T47D (cell line): Measurements from ENCODE around the gene PHYKPL.

Experiments
- DNase-seq, 2 experiments: peaks; one replicate each; pipeline versions ENCODE4 v3.0.0 to v3.0.0-alpha.2; 2011 to 2012; ENCODE audit warnings: low read depth in 1 of 2, low spot score in 1 of 2
- JUND ChIP-seq: IDR thresholded peaks from 2 replicates; pipeline ENCODE4 v1.6.1; 2012; ENCODE audit warnings: low read depth
- in situ Hi-C: cut with HindIII; loops from 2 replicates; pipeline ENCODE4 v1.10.0; 2016; ENCODE audit warnings: low sequenced_read_pairs, low pct_unique_long_range_greater_than_20kb

The PHYKPL gene

DNA sequence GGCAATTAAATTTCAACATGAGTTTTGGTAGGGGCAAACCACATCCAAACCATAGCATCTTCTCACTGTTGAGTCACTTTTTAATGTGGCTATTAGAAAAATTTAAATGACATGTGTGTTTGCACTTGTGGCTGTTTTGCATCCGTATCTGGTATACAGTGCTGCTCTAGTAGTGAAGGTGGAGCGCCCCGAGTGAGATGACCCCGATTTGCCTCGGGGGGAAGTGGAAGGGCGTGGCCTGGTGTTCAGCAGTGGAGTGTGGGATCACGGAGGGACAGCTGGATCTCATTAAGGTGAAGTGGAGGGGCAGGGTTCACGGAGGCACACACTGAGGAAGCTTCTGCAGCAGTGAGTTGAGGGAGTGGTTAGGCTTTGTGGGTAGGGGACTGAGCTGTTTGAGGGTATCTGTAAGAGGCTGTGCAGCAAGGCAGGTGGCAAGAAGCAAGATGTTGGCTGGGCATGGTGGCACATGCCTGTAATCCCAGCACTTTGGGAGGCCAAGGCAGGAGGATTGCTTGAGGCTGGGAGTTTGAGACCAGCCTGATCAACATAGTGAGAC, 39.3 kb downstream of the PHYKPL start:
- no peak for DNase-seq
- in situ Hi-C loops: no loop called here
- no peak for TF ChIP-seq JUND

DNA sequence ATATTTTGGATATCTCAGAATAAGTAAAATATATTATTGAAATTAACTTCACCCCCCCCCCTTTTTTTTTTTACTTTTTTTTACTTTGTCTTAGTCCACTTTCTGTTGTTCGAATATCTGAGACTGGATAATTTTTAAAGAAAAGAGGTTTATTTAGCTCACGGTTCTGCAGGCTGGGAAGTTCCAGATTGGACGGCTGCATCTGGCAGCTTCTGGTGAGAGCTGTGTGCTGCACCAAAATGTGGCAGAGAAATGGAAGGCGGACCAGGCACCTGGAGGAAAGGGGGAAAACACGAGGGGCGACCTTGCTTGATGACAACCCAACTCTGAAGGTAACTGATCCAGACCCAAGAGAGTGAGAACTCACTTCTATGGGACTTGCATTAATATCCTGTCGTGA, 39.8 kb downstream of the PHYKPL start:
- TF ChIP-seq JUND: no peak
- in situ Hi-C loops: no loop called here
- no peak for DNase-seq

DNA sequence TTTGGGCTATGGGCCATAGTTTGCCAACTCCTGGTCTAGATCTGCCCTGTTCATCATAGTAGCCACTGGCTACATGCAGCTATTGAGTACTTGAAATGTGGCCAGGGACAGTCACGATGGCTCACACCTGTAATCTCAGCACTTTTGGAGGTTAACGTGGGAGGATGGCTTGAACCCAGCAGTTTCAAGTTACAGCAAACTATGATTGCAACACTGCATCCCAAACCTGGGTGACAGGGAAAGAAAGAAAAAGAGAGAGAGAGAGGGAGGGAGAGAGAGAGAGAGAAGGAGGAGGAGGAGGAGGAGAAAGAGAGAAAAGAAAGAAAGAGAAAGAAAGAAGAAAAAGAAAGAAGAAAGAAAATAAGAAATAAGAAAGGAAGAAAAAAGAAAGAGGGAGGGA, 40.4 kb downstream of the PHYKPL start:
- in situ Hi-C loops: no loop called here
- DNase-seq: peak in 1 of 2 experiments; percentile 57
- TF ChIP-seq JUND: no peak

DNA sequence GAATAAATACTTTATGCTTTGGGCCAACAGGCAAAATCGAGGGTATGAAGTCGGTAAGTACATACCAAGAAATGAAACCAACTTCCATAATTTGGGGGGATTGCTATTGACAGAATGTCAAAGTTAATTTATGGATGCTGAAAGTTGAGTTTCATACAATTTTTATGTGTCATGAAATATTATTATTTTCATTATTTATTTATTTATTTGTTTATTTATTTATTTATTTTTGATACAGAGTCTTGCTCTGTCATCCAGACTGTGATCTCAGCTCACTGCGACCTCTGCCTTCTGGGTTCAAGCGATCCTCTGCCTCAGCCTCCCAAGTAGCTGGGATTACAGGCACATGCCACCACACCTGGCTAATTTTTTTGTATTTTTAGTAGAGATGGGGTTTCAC, 40.9 kb downstream of the PHYKPL start:
- no peak for TF ChIP-seq JUND
- in situ Hi-C loops: no loop called here
- no peak for DNase-seq

DNA sequence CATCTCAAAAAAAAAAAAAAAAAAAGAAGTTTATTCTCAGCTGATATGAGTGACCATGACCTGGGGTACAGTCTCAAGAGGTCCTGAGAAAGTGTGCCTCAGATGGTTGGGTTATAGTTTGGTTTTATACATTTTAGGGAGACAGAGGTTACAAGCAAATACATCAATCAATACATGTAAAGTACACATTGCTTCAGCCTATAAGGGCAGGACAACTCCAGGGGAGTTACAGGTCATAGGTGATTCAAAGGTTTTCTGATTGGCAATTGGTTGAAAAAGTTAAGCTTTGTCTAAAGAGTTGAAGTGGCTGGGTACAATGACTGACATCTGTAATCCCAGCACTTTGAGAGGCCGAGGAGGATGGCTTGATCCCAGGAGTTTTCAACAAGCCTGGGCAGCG, 43.2 kb downstream of the PHYKPL start:
- no peak for DNase-seq
- TF ChIP-seq JUND: no peak
- in situ Hi-C loops: no loop called here

DNA sequence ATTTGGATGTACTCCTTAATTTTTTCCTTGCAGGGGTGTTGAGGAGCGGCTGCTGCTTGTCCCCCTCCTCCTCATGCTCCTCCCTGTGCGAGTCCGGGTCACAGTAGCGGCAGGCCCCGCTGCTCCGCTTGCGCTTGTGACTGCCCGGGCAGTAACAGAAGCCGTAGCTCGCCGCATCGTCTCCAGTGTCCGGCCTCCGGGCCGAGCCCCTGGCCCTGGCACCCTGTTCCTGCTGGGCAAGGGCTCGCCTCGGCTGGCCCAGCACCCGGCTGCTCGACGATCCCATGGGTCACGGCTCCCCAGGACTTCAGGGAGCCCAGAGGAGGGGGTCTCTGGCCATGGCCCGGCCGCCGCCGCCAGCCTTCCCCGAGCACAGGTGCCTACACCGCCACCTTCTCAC, 45.6 kb downstream of the PHYKPL start, which contains the start of gene GMCL2:
Gene GMCL2 (minus strand): TSS at position 358 of the 400 bp plus-strand sequence. CDS start 72 bp downstream, at position 286.
- no peak for DNase-seq
- in situ Hi-C loops: no loop called here

GRCh38 chr5:178186427-178186826, 46.2 kb downstream of the PHYKPL start:
- no peak for TF ChIP-seq JUND
- DNase-seq: no peak
- in situ Hi-C loops: no loop called here

More for the DNA sequence above, 45.6 kb downstream of the PHYKPL start, which contains the start of gene GMCL2:
- no peak for TF ChIP-seq JUND

DNA sequence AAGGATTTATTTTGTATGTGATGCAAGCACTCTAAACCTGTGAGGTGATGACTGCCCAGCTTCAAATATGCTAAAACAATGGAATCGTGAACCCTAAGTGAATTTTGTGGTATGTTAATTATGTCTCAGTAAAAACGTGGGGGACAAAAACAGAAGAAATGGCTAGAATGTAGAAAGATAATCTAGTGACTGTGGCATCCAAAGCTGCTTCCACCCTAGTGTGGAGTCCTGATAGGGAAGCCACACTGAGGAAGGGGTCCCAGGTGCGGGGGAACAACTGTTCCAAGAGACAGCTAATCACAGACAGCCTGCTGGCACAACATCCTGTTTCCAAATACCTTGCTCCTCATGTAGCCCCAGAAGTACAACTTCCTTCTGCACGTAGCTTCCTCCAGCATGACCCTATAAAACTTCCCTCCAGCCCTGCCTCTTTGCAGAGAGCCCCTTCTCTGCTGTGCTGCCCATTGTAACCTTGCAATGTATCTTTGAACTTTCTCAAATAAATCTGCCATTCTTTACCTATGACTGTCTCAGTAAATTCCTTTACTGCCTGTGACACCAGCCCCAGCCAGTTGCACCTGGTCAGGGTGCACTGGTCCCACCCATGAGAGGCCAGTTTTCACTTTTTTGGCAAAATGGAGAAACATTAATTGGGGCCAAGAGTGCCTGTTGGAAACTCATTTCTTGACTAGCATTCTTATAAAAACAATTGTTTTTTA, 50.3 kb downstream of the PHYKPL start:
- no peak for TF ChIP-seq JUND
- in situ Hi-C loops: no loop called here
- DNase-seq: no peak

GRCh38 chr5:178180141-178180863, 52.3 kb downstream of the PHYKPL start:
- no peak for TF ChIP-seq JUND
- in situ Hi-C loops: no loop called here
- peak in 1 of 2 experiments; percentile 83 for DNase-seq

GRCh38 chr5:178177569-178177968, 55.0 kb downstream of the PHYKPL start:
- in situ Hi-C loops: no loop called here
- no peak for TF ChIP-seq JUND
- no peak for DNase-seq

GRCh38 chr5:178176791-178177190, 55.8 kb downstream of the PHYKPL start:
- TF ChIP-seq JUND: no peak
- in situ Hi-C loops: no loop called here
- DNase-seq: no peak

DNA sequence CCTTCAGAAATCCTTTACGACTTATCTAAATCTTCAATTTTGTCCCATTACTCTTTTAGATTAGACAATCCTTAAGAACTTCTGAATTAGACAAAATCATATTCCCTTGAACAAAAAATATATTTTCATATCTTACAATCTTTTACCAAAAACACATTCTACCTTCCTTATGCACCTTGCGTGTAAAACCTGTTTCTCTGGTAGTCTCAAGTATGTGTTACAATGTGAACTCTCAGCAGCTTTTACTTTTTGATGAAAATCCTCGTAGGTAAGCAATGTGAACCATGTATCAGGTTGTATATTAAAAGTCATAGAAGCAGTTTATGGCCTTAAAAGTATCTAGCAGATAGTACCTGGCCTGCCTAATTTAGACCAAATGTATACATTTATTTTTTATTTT, 58.1 kb downstream of the PHYKPL start:
- in situ Hi-C loops: no loop called here
- no peak for TF ChIP-seq JUND
- no peak for DNase-seq

DNA sequence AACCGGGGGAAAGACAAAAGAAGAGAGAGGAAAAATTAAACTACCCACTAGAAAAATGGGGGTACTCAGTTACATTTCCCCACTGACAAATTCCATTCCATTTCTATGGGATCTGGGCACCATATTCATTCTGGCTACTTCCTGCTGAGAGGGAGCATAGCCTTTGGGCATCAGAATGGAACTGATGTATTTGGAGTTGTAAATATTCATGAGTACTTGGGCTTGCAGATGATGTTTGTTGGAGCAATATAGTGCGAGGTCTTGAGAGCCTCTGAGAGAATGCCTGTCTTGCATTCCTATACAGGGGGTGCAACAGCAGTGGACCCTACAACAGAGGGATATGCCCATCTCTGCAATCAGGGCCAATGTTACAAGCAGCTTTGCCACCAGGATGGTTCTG, 62.1 kb downstream of the PHYKPL start:
- in situ Hi-C loops: no loop called here
- no peak for DNase-seq

DNA sequence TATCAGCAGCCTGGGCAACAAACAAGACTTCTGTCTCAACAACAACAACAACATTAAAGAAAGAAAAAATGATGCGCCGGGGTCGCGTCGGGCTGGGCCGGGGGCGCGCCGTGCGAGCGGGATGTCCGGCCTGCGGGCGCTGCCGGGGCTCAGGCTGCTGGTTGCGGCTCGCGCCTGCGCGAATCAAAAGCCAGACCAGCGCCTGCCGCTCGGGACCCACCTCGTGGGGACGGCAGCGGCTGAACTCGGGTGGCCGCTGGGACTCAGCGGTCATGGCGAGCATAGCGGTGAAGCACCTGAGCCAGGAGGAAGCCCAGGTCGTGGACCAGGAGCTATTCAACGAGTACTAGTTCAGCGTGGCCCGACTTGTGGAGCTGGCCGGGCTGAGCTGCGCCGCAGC, 67.0 kb downstream of the PHYKPL start:
- DNase-seq: no peak
- in situ Hi-C loops: no loop called here
- no peak for TF ChIP-seq JUND

More for the DNA sequence above, 62.1 kb downstream of the PHYKPL start:
- no peak for TF ChIP-seq JUND
